Naive thymus-derived CD8-positive, alpha-beta T cell (primary cell): ENCODE data around the gene GZF1. TPM values are rescaled to one million over a fixed set of nuclear protein-coding genes. Genes with fewer than 3 reads are reported as not detected.
A peak's percentile ranks its signal among the peaks of the same experiment; 100 is the strongest.

ENCODE experiments used
- ATAC-seq, 2 donors: fragments of 150-1000 bp; cut with Tn5 transposase in 1 of 2; sonication (Bioruptor Pico), chemical (Tn5 transposase) in 1 of 2; 1 replicate in 1 of 2; 2 replicates in 1 of 2; pipeline ENCODE4 v1.10.0; 2021; ENCODE audit warnings: mild to moderate bottlenecking in 2 of 2, moderate library complexity in 2 of 2
- POLR2A ChIA-PET: fragments of 350-600 bp; sonication (Branson Sonifier 250); formaldehyde crosslinking; loops from one replicate; lab custom pipeline; 2021; ENCODE audit warnings: antibody characterized with exemption; lab: Charles Lee
- DNase-seq, 10 donors: peaks; one replicate each; pipeline versions ENCODE4 v3.0.0 to v3.0.0-alpha.2; 2020 to 2022
- H3K27ac Mint-ChIP-seq, 10 donors: one replicate each; pipeline ENCODE4 v1.8.0; 2020 to 2022; ENCODE audit warnings: mild to moderate bottlenecking in 10 of 10, mixed read lengths in 10 of 10, moderate library complexity in 4 of 10, inconsistent platforms in 1 of 10
- H3K27me3 Mint-ChIP-seq, 5 donors: one replicate each; pipeline ENCODE4 v1.8.0; 2021 to 2022; ENCODE audit warnings: mixed read lengths in 5 of 5
- H3K36me3 Mint-ChIP-seq, 3 donors: one replicate each; pipeline ENCODE4 v1.8.0; 2020 to 2022; ENCODE audit warnings: mixed read lengths in 3 of 3, mild to moderate bottlenecking in 2 of 3, inconsistent platforms in 1 of 3
- H3K4me1 Mint-ChIP-seq, 4 donors: one replicate each; pipeline ENCODE4 v1.8.0; 2021 to 2022; ENCODE audit warnings: mixed read lengths in 4 of 4
- H3K4me3 Mint-ChIP-seq, 10 donors: one replicate each; pipeline ENCODE4 v1.8.0; 2020 to 2022; ENCODE audit warnings: mild to moderate bottlenecking in 10 of 10, mixed read lengths in 10 of 10, moderate library complexity in 6 of 10, inconsistent platforms in 1 of 10
- H3K9me3 Mint-ChIP-seq, 9 donors: one replicate each; pipeline ENCODE4 v1.8.0; 2020 to 2022; ENCODE audit warnings: mixed read lengths in 9 of 9, mild to moderate bottlenecking in 3 of 9, inconsistent platforms in 1 of 9, moderate library complexity in 1 of 9
- polyA plus RNA-seq, 3 donors: library from polyadenylated mRNA; unstranded; fragments of 300-500 nt; fragmentation: Illumina TruSeq; gene quantifications; one replicate each; pipeline ENCODE4 v1.2.3, GENCODE V29; 2021
- total RNA-seq, 8 experiments: library from RNA in 2 of 8; stranded (reverse) in 2 of 8; gene quantifications; one replicate each; pipeline ENCODE4 v1.2.3 and lab custom pipeline; 2021 to 2026

GZF1 gene
- total RNA-seq (10 to 100 TPM; 11.1 to 13.7 TPM), polyA plus RNA-seq (1 to 10 TPM; 1.9 to 3.7 (median 2.2) TPM), total RNA-seq (lab: John Stamatoyannopoulos, UW) (32.9 to 72.1 (median 34.8) reads per million in 6 experiments)

DNA sequence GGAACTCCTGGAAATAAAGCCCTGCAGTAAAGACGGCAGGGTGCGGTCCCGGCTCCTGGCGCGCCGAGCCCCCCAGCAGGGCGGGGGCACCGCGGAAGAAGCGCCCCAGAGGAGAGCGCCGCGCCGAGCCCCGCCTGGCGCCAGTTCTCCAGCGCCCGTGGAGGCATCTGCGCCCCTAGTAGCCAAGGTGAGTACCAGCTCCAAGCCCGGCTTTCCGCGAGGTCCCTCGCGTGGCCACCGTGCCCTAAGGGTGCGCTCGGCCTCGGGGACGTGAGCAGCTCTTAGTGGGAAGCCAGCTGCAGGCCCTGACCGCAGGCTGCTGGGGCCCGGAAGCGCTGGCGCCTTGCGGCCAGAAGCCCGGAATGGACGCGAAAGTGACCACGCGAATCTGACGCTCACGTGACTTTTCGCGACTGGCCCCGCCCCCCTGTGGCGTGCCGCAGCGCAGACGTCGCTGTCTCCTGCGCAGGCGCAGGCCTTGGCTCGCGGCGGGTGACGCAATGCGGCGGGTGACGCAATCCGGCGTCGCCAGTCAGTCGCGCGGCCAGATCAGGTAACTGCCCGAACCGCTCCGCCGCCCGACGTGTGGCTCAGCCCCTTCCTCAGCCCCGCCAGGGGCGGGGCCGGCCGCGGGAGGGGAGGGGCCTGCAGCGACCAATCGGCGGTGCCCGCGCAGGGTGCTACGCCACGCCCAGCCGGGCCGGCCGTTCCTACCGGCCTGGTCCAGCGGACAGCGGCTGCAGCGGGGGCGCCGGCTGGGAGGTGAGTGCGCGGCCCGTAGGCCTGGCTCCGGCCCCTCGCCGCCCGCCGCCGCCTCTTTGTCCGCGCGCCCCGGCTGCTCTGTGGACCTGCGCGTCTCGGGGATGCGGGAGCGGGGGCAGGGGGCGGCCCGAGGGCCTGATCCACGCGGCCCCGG lies at the start of gene GZF1:
GZF1 (plus strand) TSS at position 707 of the 916 bp plus-strand sequence. CDS start 2,202 bp downstream, outside the sequence.
- Mint-ChIP-seq H3K4me1 (peaks cover 28 to 67% (median 59%) of the 10 kb centered on the region in 4 donors), H3K27me3 (peaks cover 0 to 1% (median 0%) of the 10 kb centered on the region in 5 donors), H3K9me3 (no peaks in the 10 kb centered on the region), H3K36me3 (peaks cover 0 to 14% (median 12%) of the 10 kb centered on the region in 3 donors), H3K4me3 (peak within 1 kb of the TSS; percentile 86 to 97 (median 94)), H3K27ac (peak within 1 kb of the TSS; percentile 91 to 98 (median 96))
- ATAC-seq (peak; percentile 74 to 77), DNase-seq (peak; percentile 96 to 99 (median 98))
- POLR2A ChIA-PET = interaction anchor here (1.6 to 7.3 kb wide), 3 partner anchors 11 to 94 kb away, joined by 3 to 124 read pairs (median 11); partner anchors contain the start of genes NAPB and NXT1

DNA sequence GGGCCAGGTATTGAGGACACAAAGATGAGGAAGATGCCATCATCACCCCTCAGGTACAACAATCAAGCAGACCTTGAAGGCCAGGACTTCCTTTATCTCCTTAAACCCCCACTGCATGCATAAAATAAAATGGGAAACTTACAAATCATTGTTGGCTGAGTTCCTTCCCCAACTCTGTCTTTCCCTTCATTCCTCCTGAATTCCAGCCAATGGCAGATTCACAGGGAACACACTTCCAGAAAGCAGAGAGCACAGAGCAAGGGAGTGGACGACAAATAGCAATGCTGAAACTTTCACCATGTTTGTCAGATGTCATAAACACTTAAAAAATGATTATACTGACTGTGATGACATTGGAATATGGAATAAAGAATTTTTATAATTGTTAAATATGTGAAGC lies 48.7 kb upstream of the GZF1 start:
- DNase-seq (no peak), ATAC-seq (no peak)
- Mint-ChIP-seq H3K27me3 (peaks cover 0 to 12% (median 6%) of the 10 kb centered on the region in 5 donors), H3K9me3 (peaks cover 0 to under 1% (median 0%) of the 10 kb centered on the region in 9 donors), H3K36me3 (peaks cover 0 to under 1% (median 0%) of the 10 kb centered on the region in 3 donors), H3K4me3 (no peak overlapping the region), H3K4me1 (peaks cover 0 to 4% (median 0%) of the 10 kb centered on the region in 4 donors), H3K27ac (peak overlapping the region in 1 of 10 donors; percentile 3)
- POLR2A ChIA-PET = no interaction called here

DNA sequence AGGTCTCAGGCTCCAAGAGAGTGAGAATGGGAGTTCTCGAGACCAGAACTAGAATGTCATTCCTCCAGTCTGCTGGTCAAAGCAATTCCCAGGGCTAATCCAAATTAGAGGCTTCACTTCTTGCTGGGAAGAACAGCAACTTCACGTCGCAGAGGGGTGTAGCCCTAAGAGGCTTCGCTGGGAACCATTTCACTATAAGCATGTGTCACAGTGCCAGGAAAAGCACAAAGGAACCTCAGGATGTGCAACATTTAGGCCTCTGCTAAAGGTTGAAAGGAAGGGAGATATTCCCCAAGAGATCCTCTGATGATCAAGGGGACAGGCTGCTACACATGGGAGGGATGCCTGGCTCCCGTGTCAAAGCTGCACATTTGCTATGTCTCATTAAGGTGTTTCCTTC lies 47.3 kb upstream of the GZF1 start:
- POLR2A ChIA-PET = no interaction called here
- H3K4me3 Mint-ChIP-seq = no peak overlapping the region
- no peaks in the 10 kb centered on the region for H3K9me3 Mint-ChIP-seq
- H3K27ac Mint-ChIP-seq = no peak overlapping the region
- peaks cover 0 to 12% (median 6%) of the 10 kb centered on the region in 5 donors for H3K27me3 Mint-ChIP-seq
- DNase-seq = no peak
- H3K4me1 Mint-ChIP-seq = peaks cover 0 to 4% (median 0%) of the 10 kb centered on the region in 4 donors
- no peak for ATAC-seq
- H3K36me3 Mint-ChIP-seq = no peaks in the 10 kb centered on the region

DNA sequence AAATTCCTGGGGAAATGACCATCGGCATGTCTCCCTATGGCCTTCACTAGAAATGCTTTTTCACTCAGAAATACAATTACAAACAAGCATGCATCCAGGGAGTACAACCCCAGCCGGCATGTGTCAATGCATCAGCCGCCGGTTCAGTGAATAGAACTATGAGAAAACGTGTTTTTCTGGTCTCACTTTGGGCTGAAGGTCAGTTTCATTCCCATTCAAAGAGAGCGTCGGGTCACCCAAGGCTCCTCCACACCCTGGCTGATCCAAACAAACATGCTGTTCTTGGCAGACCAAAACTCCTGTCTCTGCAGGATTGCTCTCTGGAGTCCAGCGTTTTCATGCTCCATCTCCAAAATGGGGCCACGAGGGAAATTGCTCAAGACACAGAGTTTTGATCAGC lies 46.9 kb upstream of the GZF1 start:
- POLR2A ChIA-PET = no interaction called here
- no peak for ATAC-seq
- Mint-ChIP-seq H3K9me3 (no peaks in the 10 kb centered on the region), H3K36me3 (no peaks in the 10 kb centered on the region), H3K27me3 (peaks cover 0 to 12% (median 6%) of the 10 kb centered on the region in 5 donors), H3K27ac (no peak overlapping the region), H3K4me1 (peaks cover 0 to 4% (median 0%) of the 10 kb centered on the region in 4 donors), H3K4me3 (no peak overlapping the region)
- peak in 1 of 10 donors; percentile 10 for DNase-seq

DNA sequence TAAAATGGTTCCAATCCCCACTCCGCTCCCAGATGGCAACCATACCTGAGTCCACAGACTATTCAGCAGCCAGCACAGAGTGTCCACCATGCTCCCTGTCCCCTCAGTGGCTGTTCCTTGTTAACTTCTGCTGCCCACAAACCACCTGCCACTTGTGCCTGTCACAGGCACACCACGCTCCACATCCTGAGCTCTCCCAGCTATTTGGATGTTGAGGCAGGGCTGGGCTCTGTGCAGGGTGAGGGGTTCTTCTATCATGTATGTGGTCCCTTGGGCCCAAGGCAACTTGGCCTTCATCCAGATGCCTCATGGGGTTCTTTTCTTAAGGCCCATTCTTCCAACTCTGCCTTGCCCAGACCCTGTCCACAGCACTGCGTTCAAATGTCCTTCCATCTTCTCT lies 45.4 kb upstream of the GZF1 start:
- H3K4me3 Mint-ChIP-seq = no peak overlapping the region
- peaks cover 0 to 10% (median 7%) of the 10 kb centered on the region in 5 donors for H3K27me3 Mint-ChIP-seq
- ATAC-seq = no peak
- no peaks in the 10 kb centered on the region for H3K36me3 Mint-ChIP-seq
- H3K27ac Mint-ChIP-seq = no peak overlapping the region
- POLR2A ChIA-PET = no interaction called here
- no peaks in the 10 kb centered on the region for H3K4me1 Mint-ChIP-seq
- H3K9me3 Mint-ChIP-seq = no peaks in the 10 kb centered on the region
- DNase-seq = peak in 1 of 10 donors; percentile 52

DNA sequence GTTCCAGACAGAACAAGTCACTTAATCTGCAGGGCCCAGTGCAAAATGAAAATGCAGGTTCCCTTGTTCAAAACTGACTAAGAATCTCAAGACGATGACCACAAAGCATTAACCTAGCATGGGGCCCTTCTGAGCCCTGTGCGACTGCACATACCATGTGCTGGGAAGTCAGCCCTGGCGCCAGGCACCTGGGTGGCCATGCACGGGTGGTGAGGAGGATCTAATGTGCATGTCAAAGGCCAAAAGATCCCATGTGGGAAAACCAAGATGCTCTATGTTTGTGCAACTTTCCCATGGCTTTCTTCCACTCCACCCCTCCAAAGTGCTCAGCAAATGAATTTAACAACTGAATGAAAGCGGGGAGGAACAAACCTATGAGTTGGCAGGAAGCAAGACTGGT lies 44.9 kb upstream of the GZF1 start:
- H3K9me3 Mint-ChIP-seq = no peaks in the 10 kb centered on the region
- no peaks in the 10 kb centered on the region for H3K4me1 Mint-ChIP-seq
- no peak overlapping the region for H3K27ac Mint-ChIP-seq
- ATAC-seq (no peak), DNase-seq (peak in 1 of 10 donors; percentile 7)
- POLR2A ChIA-PET = no interaction called here
- no peaks in the 10 kb centered on the region for H3K36me3 Mint-ChIP-seq
- H3K27me3 Mint-ChIP-seq = peaks cover 0 to 10% (median 5%) of the 10 kb centered on the region in 5 donors
- H3K4me3 Mint-ChIP-seq = no peak overlapping the region

DNA sequence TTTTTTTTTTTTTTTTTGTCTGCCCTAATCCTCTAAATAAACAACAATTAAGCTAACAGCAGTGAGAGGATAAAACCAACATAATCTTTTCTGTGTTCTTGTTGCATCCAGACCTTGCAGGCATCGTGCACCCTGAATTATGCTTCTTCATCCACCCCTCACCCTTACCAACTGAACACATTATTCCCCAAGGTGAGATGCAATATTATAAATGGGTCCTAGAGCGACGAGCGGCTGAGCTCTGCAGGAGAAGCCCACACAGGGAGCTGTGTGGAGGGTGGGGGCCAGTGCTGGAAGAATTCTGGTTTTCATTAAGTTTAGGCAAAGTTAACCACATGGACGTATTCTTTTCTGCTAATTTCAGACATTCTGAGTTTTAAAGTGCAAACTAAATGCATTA lies 43.6 kb upstream of the GZF1 start:
- no peak overlapping the region for H3K27ac Mint-ChIP-seq
- DNase-seq (peak in 1 of 10 donors; percentile 18), ATAC-seq (no peak)
- no peaks in the 10 kb centered on the region for H3K9me3 Mint-ChIP-seq
- H3K27me3 Mint-ChIP-seq = peaks cover 0 to 13% (median 5%) of the 10 kb centered on the region in 5 donors
- H3K36me3 Mint-ChIP-seq = no peaks in the 10 kb centered on the region
- no peaks in the 10 kb centered on the region for H3K4me1 Mint-ChIP-seq
- no peak overlapping the region for H3K4me3 Mint-ChIP-seq
- POLR2A ChIA-PET = no interaction called here

DNA sequence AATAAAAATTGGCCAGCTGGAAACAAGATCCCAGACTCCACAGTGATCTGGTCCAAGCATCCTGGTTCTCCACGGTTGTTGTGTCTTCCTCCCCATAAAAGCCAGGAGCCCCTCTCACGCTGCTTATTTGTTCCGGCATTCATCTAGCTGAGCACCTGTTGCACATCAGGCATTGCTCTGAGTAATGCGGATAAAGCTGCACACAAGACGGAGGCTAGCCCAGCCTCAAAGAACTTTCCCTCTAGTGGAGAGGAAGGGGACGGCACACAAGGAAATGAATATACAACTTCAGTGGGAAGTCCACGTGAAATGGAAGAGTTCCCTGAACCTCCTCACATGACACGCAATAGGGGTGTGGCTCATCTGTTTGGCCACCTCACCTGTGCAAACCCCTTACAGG lies 41.7 kb upstream of the GZF1 start:
- POLR2A ChIA-PET = no interaction called here
- Mint-ChIP-seq H3K36me3 (no peaks in the 10 kb centered on the region), H3K9me3 (no peaks in the 10 kb centered on the region), H3K27ac (no peak overlapping the region), H3K27me3 (peaks cover 3 to 13% (median 5%) of the 10 kb centered on the region in 5 donors), H3K4me1 (no peaks in the 10 kb centered on the region), H3K4me3 (no peak overlapping the region)
- ATAC-seq (no peak), DNase-seq (no peak)

DNA sequence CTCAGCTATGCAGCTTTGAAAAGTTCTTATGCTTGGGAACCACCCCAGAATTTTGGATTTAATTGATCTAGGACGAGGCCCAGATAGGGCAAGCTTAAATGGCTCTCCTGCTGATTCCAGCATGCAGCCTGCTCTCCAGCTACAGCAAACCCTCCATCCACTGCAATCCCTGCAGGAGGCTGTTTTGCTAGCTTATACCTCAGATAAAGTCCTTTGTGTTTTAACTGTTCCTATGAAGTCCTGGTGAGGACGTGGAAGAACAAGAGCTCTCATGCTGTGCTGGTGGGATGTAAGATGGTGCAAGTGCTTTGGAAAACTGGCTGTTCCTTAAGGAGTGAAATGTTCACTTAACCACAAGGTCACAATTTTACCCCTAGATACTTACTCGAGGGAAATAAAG lies 36.9 kb upstream of the GZF1 start:
- no peak overlapping the region for H3K4me3 Mint-ChIP-seq
- POLR2A ChIA-PET = no interaction called here

DNA sequence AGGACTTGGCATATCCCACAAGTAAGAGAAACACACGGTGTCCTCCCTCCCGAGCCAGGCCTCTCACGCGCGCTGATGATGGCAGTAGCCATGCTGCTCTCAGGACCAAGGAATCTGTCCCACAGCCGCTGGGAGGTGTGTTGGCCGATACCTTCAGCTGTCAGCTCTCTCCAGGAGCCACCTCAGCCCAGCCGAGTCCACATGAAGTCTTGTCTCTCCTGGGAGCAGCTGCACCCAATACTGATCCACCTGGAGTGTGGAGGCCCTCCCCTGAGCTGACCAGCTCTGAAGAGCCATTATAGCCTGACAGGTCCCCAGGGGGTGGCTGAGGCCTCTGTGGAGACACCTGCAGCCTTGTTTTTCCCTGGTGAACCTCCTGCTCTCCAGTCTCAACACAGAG lies 35.2 kb upstream of the GZF1 start:
- Mint-ChIP-seq H3K27me3 (peaks cover 0 to 4% (median 0%) of the 10 kb centered on the region in 5 donors), H3K9me3 (no peaks in the 10 kb centered on the region), H3K27ac (no peak overlapping the region), H3K4me3 (no peak overlapping the region), H3K36me3 (peaks cover 0 to 6% (median 0%) of the 10 kb centered on the region in 3 donors), H3K4me1 (no peaks in the 10 kb centered on the region)
- peak in 1 of 10 donors; percentile 59 for DNase-seq
- ATAC-seq = no peak
- POLR2A ChIA-PET = no interaction called here

More for the DNA sequence above, 36.9 kb upstream of the GZF1 start:
- ATAC-seq = no peak
- DNase-seq = peak in 1 of 10 donors; percentile 19
- H3K27me3 Mint-ChIP-seq = peaks cover 0 to 8% (median 4%) of the 10 kb centered on the region in 5 donors
- H3K4me1 Mint-ChIP-seq = no peaks in the 10 kb centered on the region
- H3K9me3 Mint-ChIP-seq = no peaks in the 10 kb centered on the region
- no peak overlapping the region for H3K27ac Mint-ChIP-seq
- H3K36me3 Mint-ChIP-seq = peaks cover 0 to 3% (median 0%) of the 10 kb centered on the region in 3 donors

DNA sequence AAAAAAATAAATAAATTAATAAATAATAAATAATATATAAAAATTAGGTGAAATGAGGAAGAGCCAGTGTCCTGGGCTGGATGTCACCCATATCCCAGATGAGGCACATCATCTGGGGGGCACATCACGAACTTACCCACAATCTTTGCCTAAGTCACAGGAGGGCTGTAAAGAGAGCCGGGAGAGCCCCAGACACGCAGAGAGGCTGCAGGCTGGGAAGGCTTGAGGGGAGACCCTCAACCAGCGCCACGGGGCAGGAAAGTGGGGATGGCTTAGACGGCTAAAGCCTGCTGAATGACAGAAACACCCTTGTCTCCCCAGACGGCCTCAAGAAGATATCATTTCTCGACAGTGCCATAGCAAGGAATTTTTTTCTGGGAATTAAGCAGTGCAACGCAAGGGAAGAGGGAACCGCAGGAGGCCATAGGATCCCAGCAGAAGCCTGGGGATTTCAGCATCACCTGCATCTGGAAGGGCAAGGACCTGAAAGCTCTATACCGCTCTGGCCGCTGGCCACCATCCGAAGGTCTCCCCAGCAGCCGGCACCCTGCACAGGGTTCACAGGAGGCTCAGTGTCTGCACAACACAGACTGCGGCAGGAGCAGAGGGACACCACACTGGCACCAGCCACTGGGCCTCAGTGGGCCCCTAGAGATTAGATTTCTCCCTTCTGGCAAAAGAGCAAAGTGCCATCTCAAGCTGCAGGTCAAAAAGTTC lies 34.2 kb upstream of the GZF1 start:
- POLR2A ChIA-PET = no interaction called here
- H3K4me3 Mint-ChIP-seq = no peak overlapping the region
- H3K27me3 Mint-ChIP-seq = peaks cover 0 to 4% (median 0%) of the 10 kb centered on the region in 5 donors
- no peak for ATAC-seq
- peaks cover 0 to 2% (median 0%) of the 10 kb centered on the region in 4 donors for H3K4me1 Mint-ChIP-seq
- no peaks in the 10 kb centered on the region for H3K9me3 Mint-ChIP-seq
- no peak for DNase-seq
- no peak overlapping the region for H3K27ac Mint-ChIP-seq
- H3K36me3 Mint-ChIP-seq = peaks cover 0 to 6% (median 0%) of the 10 kb centered on the region in 3 donors

DNA sequence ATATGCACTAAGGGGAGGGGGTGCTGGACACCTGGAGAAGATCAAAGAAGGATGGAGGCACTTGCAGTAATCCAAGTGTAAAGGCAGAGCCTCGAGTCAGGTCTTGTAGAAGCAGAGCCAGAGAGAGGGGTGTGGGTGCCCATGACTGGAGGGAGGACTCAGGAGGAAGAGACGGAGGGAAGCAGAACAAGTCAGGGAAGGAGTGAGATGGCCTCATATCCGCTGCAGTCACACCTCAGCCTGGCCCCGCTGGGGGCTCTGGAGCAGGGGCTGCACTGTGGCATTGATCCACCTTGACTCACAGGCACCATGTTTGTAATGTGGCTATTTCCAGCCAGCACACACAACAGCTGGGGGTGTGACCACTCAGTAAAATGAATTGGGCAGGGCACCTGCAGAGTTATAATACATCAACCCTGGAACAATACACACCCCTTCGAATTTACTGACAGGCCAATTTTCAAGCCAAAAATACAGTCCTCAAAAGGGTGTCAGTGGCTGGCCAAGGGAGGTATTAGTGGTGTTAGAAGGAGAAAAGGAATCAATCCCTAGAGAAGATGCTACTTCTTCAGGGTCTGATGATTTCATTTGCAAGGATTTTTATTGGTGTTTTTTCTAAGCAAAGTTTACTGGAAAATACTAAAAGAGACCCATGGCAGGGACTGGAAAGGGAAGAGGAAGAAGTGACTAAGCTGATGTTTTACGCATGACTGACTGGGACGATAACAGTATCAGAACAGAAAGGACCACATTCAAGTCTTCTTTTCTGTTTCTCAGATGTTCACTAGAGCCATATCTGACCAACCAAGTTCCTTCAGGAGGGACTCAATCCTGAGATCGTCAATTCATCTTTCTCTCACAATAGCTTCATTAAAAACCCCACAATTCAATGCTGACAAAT lies 30.3 kb upstream of the GZF1 start:
- no peak overlapping the region for H3K4me3 Mint-ChIP-seq
- POLR2A ChIA-PET = no interaction called here
- peaks cover 0 to 8% (median 4%) of the 10 kb centered on the region in 4 donors for H3K4me1 Mint-ChIP-seq
- ATAC-seq = no peak
- peaks cover 0 to 6% (median 0%) of the 10 kb centered on the region in 3 donors for H3K36me3 Mint-ChIP-seq
- no peak for DNase-seq
- H3K27ac Mint-ChIP-seq = no peak overlapping the region
- no peaks in the 10 kb centered on the region for H3K27me3 Mint-ChIP-seq
- no peaks in the 10 kb centered on the region for H3K9me3 Mint-ChIP-seq
